Measurements from ENCODE around the gene GRM8.

Gene GRM8

GRCh38 chr7:127252778-127253280 is at the start of gene GRM8:
GRM8 (minus strand) TSS chr7:127252941.
- peak in 33 of 56 donors; percentile 12 to 71 (median 43) for DNase-seq

DNA sequence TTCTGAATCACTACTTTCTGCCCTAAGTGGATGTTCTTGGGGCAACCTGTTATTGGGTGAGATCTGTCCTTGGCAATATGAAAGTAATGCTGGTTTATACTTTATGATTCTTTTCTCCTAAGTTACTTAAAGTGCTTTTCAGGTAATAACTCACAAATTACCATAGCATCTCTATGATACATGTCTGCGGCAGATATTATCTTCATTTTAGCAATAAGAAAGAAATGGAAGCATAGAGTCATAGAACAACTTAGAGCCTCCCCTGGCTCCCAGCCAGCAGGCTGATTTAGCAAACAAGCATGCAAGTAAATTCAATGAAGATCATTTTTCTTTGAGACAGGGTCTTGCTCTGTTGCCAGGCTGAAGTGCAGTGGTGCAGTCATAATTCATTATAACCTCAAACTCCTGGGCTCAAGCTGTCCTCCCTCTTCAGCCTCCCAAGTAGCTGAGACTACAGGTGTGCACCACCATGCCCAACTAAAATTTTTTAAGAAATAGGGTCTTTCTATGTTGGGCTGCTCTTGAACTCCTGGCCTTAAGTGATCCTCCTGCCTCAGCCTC is 38.1 kb upstream of the GRM8 start:
- DNase-seq: peak in 1 of 56 donors; percentile 1

DNA sequence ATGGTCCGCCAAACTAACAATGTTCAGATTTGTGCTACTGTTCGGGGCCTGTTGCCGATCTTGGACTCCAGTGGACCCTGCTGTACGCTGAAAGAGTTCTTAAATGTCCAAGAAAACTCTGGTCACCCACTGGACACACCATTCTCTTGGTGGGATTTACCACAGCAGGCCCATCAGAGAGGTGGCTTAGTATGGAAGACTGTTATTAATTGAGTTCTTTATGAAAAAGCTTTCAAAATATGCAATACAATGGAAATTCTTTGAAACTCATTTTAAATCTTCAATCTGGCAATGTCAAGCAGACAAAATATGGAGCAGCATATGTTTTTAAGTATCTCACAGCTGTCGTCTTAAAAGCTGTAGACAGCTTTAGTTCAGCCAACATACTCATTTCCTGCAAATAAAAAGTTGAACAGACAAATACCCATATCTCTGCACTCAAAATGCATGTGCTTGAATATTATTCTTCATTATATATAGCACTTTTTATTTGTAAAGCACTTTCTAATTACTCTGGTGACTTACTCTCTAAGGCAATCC is 37.4 kb upstream of the GRM8 start:
- DNase-seq: no peak

DNA sequence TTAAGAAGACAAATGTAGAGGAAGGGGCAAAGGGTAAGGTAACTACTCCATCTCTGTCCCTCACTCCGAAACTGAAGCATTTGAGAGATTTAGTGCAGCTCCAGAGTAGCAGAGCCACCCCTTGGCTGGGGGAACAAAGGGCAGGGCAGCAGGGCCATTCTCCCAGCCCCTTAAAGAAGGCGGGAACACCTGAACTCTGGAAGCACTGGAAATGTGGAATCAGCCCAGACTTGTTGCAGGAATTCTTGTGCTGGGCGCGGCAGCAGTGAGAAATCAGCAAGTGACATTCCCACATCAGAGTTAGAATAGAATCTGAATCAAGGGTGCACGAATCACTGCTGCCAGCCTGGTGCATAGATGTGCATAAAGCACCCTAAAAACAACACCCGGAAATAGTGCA is 34.4 kb upstream of the GRM8 start:
- no peak for DNase-seq

- no peak for DNase-seq
Measured at GRCh38 chr7:127270093-127270492, 17.4 kb upstream of the GRM8 start.

DNA sequence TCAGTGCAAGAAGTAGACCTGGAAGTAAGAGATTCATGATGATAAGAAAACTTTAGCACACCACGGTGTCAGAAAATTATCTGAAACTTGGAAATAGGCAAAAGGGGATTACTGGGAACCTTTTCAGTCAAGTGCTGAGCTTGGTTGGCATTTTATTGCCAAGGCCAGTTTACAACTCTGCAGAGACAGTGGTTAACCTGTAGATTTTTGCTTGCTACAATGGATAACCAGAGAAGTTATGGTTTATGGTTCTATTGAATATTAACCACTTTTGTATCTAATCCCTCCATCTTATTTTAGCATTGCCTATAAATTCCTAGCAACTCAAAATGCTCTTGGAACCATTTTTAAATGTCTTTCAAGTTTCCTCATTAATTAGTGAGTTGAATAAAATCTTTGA is 13.3 kb upstream of the GRM8 start:
- no peak for DNase-seq

DNA sequence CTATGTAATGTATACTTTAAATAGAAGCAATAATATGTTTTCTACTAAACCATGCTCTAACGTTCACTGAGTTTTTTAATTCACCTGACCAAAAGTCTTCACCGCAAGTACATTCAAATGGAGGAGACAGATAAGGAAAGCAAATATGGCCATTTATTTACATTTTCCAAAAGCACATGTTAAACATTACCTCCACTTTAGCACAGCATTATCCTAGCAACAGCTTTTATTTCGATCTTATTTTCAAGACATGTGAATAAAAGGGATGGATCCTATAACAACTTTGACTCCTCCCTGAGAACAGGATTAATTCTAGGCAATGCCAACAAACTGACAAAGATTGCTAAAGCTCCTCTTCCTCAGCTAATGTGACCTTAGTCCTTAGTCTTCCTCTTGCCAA is 11.5 kb upstream of the GRM8 start:
- DNase-seq: no peak

GRCh38 chr7:127258111-127258510 is 5.4 kb upstream of the GRM8 start:
- DNase-seq: no peak

GRCh38 chr7:127257086-127257485 is 4.3 kb upstream of the GRM8 start:
- DNase-seq: no peak

GRCh38 chr7:127256041-127256725 is 3.4 kb upstream of the GRM8 start:
- DNase-seq: no peak

- DNase-seq: no peak
Measured at GRCh38 chr7:127254163-127254684, 1.5 kb upstream of the GRM8 start.

DNA sequence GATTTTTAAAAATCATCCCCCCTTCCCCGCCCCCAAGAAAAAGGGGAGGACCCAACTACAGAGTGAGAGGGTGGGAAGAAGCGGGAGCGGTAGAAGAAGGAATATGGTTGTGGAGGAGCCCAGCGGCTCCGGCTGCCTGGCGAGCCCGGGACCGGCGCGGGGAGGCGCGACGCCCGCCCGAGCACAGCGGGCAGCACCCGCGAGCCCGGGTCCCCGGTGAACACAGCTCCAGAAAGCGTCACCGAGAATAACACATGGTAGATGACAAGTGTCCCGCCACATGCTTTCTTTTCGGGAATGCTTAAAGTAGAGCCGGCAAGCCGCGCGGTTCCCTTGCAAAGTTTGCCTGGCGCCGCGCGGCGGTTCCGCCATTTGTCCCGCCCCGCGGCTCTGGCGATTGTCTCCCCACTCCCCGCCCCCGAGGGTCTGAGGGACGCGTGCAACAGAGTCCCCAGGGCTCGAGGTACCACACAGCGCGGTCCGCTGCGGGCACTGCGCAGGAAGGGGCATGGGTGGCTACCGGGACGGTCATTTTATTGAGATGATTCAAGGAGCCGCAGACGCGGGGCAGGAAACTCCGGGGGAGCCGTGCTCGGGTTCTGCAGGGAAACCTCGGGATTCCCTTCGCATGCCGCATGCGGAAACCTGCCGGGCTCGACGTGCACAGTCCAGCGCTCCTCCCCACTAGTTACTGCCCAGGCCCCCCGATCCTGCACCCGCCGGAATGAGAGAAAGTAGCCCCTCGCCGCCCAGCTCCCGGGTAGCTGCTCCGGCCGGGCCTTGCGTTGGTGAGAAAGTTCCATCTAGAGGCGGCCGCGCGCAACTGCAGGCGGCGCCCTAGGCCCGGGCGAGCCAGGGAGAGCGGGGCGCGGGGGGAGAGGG is 781 bp upstream of the GRM8 start:
- DNase-seq: peak in 51 of 56 donors; percentile 20 to 81 (median 59)

DNA sequence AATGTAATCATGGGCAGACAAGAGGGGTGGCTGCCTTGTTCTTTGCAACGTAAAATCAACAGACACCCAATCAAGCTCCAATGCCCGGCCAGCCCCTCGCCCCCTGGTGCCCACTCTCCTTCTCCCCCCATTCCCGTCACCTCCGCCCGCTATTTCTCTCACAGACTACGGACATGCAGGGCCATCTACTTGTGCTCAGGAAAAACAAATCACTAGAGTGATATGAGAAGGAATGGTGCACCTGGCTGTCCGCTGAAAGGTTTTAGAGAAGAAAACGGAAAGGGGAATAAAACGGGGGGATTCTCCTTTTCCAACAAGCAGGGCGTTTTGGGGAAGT is 396 bp downstream of the GRM8 start:
- no peak for DNase-seq

DNA sequence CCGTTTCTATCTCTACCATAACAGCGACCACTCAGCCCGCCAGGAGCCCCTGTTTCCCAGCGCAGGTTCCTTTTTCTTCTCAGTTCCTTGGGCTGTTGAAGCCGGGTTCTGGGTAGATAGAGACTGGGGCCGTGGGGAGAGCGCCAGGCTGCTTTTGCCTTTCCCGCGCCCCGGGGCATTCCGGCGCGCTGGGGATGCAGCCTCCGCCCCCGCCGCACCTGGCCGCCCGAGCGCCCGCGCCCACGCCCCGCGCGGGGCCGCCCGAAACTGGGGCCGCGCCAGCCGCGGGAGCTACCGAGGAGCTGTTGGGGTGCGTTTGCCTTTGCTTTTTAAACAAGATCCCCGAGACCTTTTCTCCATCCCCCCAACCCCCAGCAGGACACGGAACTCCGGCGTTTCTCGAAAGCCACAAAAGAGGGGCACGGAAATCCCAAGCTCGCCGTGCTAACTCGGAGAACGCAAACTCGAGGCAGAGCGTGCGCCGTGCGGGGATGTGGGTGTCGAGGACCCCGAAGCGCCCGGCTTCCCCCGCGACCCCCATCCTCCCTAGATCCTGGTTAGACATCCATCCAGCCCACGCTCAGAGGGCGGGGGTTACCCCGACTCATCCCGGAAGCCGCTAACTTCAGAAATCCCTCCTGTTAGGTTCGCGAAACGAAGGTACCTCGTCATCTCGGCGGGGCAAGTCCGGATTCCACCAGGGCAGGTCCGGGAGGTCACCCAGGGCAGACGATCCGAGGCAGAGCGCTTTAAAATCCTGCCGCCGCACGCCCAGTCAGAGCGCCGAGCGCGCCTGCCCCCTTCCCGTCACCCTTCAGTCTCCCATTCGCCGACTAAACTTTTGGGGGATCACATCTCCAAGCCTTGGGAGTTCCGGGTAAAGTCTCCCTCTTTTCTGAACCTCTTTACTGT is 1.0 kb downstream of the GRM8 start:
- peak in 6 of 56 donors; percentile 10 to 33 (median 16) for DNase-seq

- DNase-seq: peak in 20 of 56 donors; percentile 3 to 60 (median 18)
Measured at GRCh38 chr7:127251036-127251464, 1.7 kb downstream of the GRM8 start.

GRCh38 chr7:127250312-127251035 is 2.3 kb downstream of the GRM8 start:
- no peak for DNase-seq

DNA sequence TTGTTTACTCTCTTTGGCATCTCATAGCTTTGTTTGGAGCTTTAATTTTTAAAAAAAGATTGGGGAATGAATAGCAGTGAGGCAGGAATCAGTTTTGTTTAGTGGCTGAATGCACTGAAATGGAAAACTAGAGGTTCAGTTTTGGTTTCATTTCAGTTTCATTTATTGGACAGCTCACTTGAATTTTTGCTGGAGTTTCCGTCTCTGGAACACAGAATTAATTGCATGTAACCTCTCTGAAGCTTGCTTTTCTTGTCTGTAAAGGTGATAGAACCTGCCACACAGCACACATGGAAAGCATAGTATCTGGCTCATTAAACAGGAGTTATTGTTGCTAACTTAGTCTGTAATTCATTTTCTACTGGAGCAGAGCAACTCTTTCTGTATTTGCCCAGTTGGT is 7.1 kb downstream of the GRM8 start:
- DNase-seq: no peak

GRCh38 chr7:127245002-127245401 is 7.7 kb downstream of the GRM8 start:
- DNase-seq: no peak

GRCh38 chr7:127239814-127240213 is 12.9 kb downstream of the GRM8 start:
- no peak for DNase-seq

DNA sequence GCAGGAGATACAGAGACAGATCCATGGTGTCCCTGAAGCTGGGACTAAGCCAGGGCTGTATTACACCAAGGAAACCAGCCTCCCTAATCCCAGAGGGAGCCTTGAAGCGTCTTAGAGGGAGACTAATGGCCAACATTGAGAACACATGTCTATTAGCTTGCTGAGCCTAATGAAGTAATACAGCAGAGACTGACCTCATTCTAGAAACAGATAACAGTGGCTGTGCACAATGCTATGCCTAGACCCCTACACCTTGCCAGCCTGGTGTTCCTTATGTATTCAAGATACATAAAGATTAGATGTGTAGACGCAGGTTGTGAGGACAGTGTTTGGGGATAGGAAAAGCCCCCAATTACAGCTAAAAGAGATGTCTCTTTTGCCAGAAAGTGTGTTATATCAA is 19.1 kb downstream of the GRM8 start:
- DNase-seq: no peak

Measured in nucleus accumbens (tissue), 56 donors.